ENCODE measurements around the gene C4BPB. TPM values are rescaled to one million over a fixed set of nuclear protein-coding genes. Genes with fewer than 3 reads are reported as not detected.

C4BPB gene
- total RNA-seq, result 0.18 and 0.28 TPM in 2 replicates

GRCh38 chr1:207088701-207089626, at the start of gene C4BPB:
Gene C4BPB, plus strand, starts transcription at chr1:207088860. Its CDS starts 672 bp downstream, at chr1:207089532.

GRCh38 chr1:207051191-207051943, 37.3 kb upstream of the C4BPB start, which contains the start of gene YOD1:
Gene YOD1, minus strand, starts transcription at chr1:207051208. Its CDS starts 178 bp downstream, at chr1:207051030.

GRCh38 chr1:207052911-207053769, 35.5 kb upstream of the C4BPB start, which contains the start of gene PFKFB2:
Gene PFKFB2, plus strand, starts transcription at chr1:207053275. Its CDS starts 1,443 bp downstream, at chr1:207054718.

GRCh38 chr1:207103892-207104373, 15.3 kb downstream of the C4BPB start, which contains the start of gene C4BPA:
Gene C4BPA, plus strand, starts transcription at chr1:207104233. Its CDS starts 8,793 bp downstream, at chr1:207113026.

Other genes with a start within 250 kb of the C4BPB start
- gene IL20, start 223.2 kb upstream of the C4BPB start, total RNA-seq, result not detected in 2 replicates
- gene IL24, start 191.4 kb upstream of the C4BPB start, total RNA-seq, result not detected in 2 replicates
- gene FCMR, start 166.9 kb upstream of the C4BPB start, total RNA-seq, result not detected in 2 replicates
- not detected in 2 replicates for gene PIGR, start 142.4 kb upstream of the C4BPB start, total RNA-seq
- gene FCAMR, start 118.4 kb upstream of the C4BPB start, total RNA-seq, result not detected in 2 replicates
- not detected in 2 replicates for gene C1orf116, start 56.1 kb upstream of the C4BPB start, total RNA-seq
- 5.8 and 6.7 TPM in 2 replicates for gene YOD1, start 37.7 kb upstream of the C4BPB start, total RNA-seq
- gene PFKFB2, start 35.6 kb upstream of the C4BPB start, total RNA-seq, result 1.1 and 1.2 TPM in 2 replicates
- gene C4BPA, start 15.4 kb downstream of the C4BPB start, total RNA-seq, result not detected in 2 replicates
- gene CD55, start 232.8 kb downstream of the C4BPB start, total RNA-seq, result 41.3 and 75.8 TPM in 2 replicates